Mesenteric fat pad (tissue), 1 donor: ENCODE measurements around the gene RANBP2. TPM values are rescaled to one million over a fixed set of nuclear protein-coding genes. Genes with fewer than 3 reads are reported as not detected.

Experiments
- DNase-seq: peaks from one replicate; pipeline ENCODE4 v3.0.0-alpha.2; 2020; ENCODE audit warnings: low spot score
- total RNA-seq: library from RNA; stranded (reverse); fragmentation: NEBNext Ultra II Directional; extraction: Animal tissue kit (Norgen Biotek cat#: 25700); gene quantifications from one replicate; pipeline ENCODE4 v1.2.1, GENCODE V29; 2021
- donor health status: DM: yes; HTN: yes; CAD: no.

RANBP2 gene
- total RNA-seq, 1 donor from 2014 or later: 84.8 TPM

- no peak for DNase-seq
Measured at GRCh38 chr2:108834620-108835019, 115.3 kb downstream of the RANBP2 start.

GRCh38 chr2:108835040-108835439, 115.8 kb downstream of the RANBP2 start:
- no peak for DNase-seq

Other genes starting within 250 kb of the RANBP2 start
- 113 TPM for gene LIMS1, start 185.0 kb upstream of the RANBP2 start, total RNA-seq
- gene CCDC138, start 67.3 kb downstream of the RANBP2 start, total RNA-seq: 3.8 TPM